GM12864 (cell line): ENCODE measurements around the gene ATG10.

Experiments used
- DNase-seq: peaks from one replicate; pipeline ENCODE4 v3.0.0-alpha.2; 2011; ENCODE audit warnings: low read depth
- H3K4me3 ChIP-seq: 2 replicates; pipeline ENCODE4 v1.5.1; 2011; ENCODE audit warnings: mild to moderate bottlenecking, low read depth, low read length, control low read depth
- CTCF ChIP-seq: IDR thresholded peaks from 2 replicates; pipeline ENCODE4 v1.5.1; 2011; ENCODE audit warnings: low read depth, mild to moderate bottlenecking, moderate library complexity, low read length, control low read depth, inconsistent platforms; ENCODE audit errors: missing control alignments

Gene ATG10

GRCh38 chr5:82274343-82275211 lies 302.8 kb downstream of the ATG10 start:
- DNase-seq: no peak
- no peak overlapping the region for H3K4me3 ChIP-seq
- TF ChIP-seq CTCF: no peak

- TF ChIP-seq CTCF: no peak
- no peak for DNase-seq
- H3K4me3 ChIP-seq: no peak overlapping the region
These were observed 303.4 kb downstream of the ATG10 start for GRCh38 chr5:82275216-82275664.

- DNase-seq: no peak
These were observed 305.2 kb downstream of the ATG10 start for GRCh38 chr5:82276800-82277612.

GRCh38 chr5:82277613-82277986 lies 305.8 kb downstream of the ATG10 start:
- TF ChIP-seq CTCF: no peak
- peak overlapping the region; percentile 98 for H3K4me3 ChIP-seq
- DNase-seq: no peak

More at GRCh38 chr5:82276800-82277612, 305.2 kb downstream of the ATG10 start:
- peak overlapping the region; percentile 98 for H3K4me3 ChIP-seq
- TF ChIP-seq CTCF: no peak

GRCh38 chr5:82277987-82278710 lies 306.3 kb downstream of the ATG10 start, which contains the start of gene RPS23:
TSS of gene RPS23 (minus strand) at chr5:82278354. CDS start at chr5:82278323, 31 bp downstream.
- peak within 1 kb of the TSS; percentile 98 for H3K4me3 ChIP-seq
- peak; percentile 80 for DNase-seq
- no peak for TF ChIP-seq CTCF

- TF ChIP-seq CTCF: no peak
- no peak for DNase-seq
- H3K4me3 ChIP-seq: peak overlapping the region; percentile 98
These were observed 307.0 kb downstream of the ATG10 start for GRCh38 chr5:82278711-82279370.
